Cardiac muscle cell (in vitro differentiated cells and primary cell): Measurements from ENCODE around the gene SLC35F3. TPM values are rescaled to one million over a fixed set of nuclear protein-coding genes. Genes with fewer than 3 reads are reported as not detected.

ENCODE experiments used
- DNase-seq, 2 donors: peaks; one replicate each; pipeline versions ENCODE4 v3.0.0 to v3.0.0-alpha.2; 2010 to 2017; ENCODE audit warnings: low read depth in 1 of 2, low spot score in 1 of 2
- H3K27ac ChIP-seq: fragments of 200-600 bp; sonication (generic); 2 replicates; pipeline ENCODE4 v1.5.1; 2016
- H3K27me3 ChIP-seq: fragments of 200-600 bp; sonication (generic); 2 replicates; pipeline ENCODE4 v1.6.0; 2016; ENCODE audit warnings: control low read depth
- H3K36me3 ChIP-seq: fragments of 200-600 bp; sonication (generic); 2 replicates; pipeline ENCODE4 v1.5.1; 2016; ENCODE audit warnings: control low read depth
- H3K4me1 ChIP-seq: fragments of 200-600 bp; sonication (generic); 2 replicates; pipeline ENCODE4 v1.8.1; 2017; ENCODE audit warnings: low read depth, mild to moderate bottlenecking, mixed run types
- H3K4me3 ChIP-seq: fragments of 200-600 bp; sonication (generic); 2 replicates; pipeline ENCODE4 v1.5.1; 2016; ENCODE audit warnings: mild to moderate bottlenecking
- H3K9me3 ChIP-seq: fragments of 200-600 bp; sonication (generic); 2 replicates; pipeline ENCODE4 v1.5.1; 2017; ENCODE audit warnings: low read depth, mild to moderate bottlenecking, control low read depth
- polyA plus RNA-seq: library from polyadenylated mRNA; unstranded; fragments of >200 nt; fragmentation: Nextera tagmentation; extraction: Ambion mirVana; gene quantifications from 2 replicates; pipeline ENCODE4 v1.2.1, GENCODE V29; 2016
- total RNA-seq: library from RNA; depleted of rRNA; stranded (reverse); fragments of >200 nt; gene quantifications from 2 replicates; pipeline ENCODE4 v1.2.3, GENCODE V29; 2016
- TF ChIP-seq, protein P1 (sequence below): IDR thresholded peaks from 2 replicates; pipeline ENCODE4 v1.5.1; 2012; ENCODE audit warnings: low read depth, mild to moderate bottlenecking, low read length

The SLC35F3 gene
- total and polyA plus RNA-seq, 2 experiments from 2014 or later: 0.98 to 2.0 TPM

DNA sequence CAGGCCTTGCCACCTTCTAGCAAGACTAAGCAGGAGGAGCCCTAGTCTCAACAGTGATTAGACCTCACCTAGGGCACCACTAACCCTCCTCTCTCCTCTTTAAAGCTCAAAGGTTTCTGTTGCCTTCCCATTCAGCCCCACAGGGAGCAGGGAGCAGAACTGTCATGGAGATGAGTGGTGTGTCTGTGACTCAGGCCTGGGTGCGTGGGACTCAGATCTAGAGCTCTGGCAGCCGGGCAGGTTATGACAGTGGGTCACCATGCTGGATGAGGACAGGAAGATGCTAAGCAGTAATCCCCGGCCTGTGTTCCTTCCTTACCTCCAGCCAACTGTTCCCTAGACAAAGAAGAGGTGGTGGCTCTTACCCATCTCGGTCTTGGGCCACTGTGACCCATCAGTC is 408.7 kb downstream of the SLC35F3 start:
- Histone ChIP-seq H3K27ac (no peak overlapping the region), H3K4me1 (no peaks in the 10 kb centered on the region), H3K4me3 (no peak overlapping the region), H3K36me3 (no peaks in the 10 kb centered on the region), H3K9me3 (no peaks in the 10 kb centered on the region), H3K27me3 (no peaks in the 10 kb centered on the region)
- DNase-seq: no peak
- TF ChIP-seq, protein P1, sequence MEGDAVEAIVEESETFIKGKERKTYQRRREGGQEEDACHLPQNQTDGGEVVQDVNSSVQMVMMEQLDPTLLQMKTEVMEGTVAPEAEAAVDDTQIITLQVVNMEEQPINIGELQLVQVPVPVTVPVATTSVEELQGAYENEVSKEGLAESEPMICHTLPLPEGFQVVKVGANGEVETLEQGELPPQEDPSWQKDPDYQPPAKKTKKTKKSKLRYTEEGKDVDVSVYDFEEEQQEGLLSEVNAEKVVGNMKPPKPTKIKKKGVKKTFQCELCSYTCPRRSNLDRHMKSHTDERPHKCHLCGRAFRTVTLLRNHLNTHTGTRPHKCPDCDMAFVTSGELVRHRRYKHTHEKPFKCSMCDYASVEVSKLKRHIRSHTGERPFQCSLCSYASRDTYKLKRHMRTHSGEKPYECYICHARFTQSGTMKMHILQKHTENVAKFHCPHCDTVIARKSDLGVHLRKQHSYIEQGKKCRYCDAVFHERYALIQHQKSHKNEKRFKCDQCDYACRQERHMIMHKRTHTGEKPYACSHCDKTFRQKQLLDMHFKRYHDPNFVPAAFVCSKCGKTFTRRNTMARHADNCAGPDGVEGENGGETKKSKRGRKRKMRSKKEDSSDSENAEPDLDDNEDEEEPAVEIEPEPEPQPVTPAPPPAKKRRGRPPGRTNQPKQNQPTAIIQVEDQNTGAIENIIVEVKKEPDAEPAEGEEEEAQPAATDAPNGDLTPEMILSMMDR: no peak

DNA sequence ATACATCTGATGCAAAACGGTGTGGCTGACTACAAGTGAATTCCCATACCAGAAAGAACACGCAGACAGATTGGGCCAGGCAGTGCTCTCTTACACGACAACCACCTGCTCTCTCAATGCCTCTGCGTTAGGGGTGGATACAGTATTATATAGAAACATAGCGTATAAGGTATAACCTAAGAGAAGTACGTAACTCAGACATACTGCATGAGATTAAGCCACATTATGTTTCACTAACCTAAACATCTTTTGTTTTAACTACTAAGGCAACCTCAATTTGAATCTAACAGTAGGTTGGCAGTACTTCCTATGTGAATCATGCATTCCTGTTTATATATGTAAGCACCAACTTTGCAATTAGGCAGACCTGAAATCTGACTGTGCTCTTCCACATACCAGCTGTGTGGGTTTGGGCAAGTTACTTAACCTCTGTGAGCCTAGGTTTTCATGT is 410.6 kb downstream of the SLC35F3 start:
- H3K27ac ChIP-seq: no peak overlapping the region
- H3K4me1 ChIP-seq: no peaks in the 10 kb centered on the region
- DNase-seq: peak in 1 of 2 donors; percentile 42
- H3K27me3 ChIP-seq: no peaks in the 10 kb centered on the region
- no peaks in the 10 kb centered on the region for H3K36me3 ChIP-seq
- H3K9me3 ChIP-seq: no peaks in the 10 kb centered on the region
- TF ChIP-seq, protein P1: no peak
- no peak overlapping the region for H3K4me3 ChIP-seq

DNA sequence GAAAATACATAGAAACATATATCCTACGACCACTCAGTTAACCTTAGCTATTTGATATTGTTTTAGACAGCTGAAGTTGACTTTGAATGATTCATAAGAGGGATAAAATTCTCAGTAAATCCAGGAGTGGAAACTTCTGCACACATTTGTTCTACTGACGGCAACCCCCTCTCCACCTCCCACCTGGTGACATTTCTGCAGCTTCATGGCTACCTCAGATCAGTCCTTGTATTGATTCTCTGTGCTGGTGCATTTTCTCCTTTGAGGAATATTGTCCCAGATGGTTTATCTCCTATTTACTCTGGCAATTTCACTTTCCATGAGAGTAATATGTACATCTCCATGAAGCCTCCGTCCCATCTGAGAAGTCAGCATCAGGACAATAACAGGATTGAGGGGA is 411.1 kb downstream of the SLC35F3 start:
- Histone ChIP-seq H3K9me3 (no peaks in the 10 kb centered on the region), H3K4me1 (no peaks in the 10 kb centered on the region), H3K27ac (no peak overlapping the region), H3K36me3 (no peaks in the 10 kb centered on the region), H3K4me3 (no peak overlapping the region), H3K27me3 (no peaks in the 10 kb centered on the region)
- TF ChIP-seq, protein P1: no peak
- no peak for DNase-seq

DNA sequence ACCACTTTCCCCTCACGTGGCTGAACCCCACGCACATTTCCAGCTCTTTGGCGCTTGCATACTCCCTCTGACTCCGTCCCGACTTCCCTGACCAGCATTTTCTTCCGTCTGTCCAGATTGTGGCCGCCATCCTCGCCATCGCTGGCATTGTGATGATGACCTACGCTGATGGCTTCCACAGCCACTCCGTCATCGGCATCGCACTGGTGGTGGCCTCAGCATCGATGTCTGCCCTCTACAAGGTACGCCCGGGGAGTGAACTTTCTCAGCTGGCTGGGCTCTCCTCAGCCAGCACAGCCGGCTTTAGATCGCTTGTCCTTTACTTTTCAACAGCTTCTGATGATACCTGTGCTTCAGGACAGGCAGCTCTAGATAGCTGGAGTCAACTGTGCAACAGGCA is 412.0 kb downstream of the SLC35F3 start:
- DNase-seq: no peak
- TF ChIP-seq, protein P1: no peak
- Histone ChIP-seq H3K4me1 (no peaks in the 10 kb centered on the region), H3K27ac (no peak overlapping the region), H3K36me3 (no peaks in the 10 kb centered on the region), H3K4me3 (no peak overlapping the region), H3K27me3 (no peaks in the 10 kb centered on the region), H3K9me3 (no peaks in the 10 kb centered on the region)

DNA sequence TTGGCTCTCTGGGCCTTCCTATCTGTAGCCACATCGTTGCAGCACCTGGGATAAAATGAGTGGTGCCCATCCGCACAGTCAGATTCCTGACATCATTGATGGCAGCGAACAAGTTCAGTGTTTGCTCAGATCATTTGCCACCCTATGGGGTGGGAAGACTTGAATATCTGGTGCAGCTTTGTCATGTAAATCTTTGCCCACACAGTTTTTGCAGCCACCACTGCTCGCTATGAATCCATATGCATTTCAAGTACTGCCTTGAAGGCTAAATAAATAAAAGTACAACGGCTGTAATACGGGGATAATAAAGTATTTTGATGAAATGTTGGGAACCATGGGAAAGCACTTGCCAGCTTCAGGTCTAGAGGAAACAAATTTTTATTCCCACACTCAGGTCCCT is 412.5 kb downstream of the SLC35F3 start:
- TF ChIP-seq, protein P1: no peak
- Histone ChIP-seq H3K4me1 (no peaks in the 10 kb centered on the region), H3K4me3 (no peak overlapping the region), H3K27ac (no peak overlapping the region), H3K9me3 (no peaks in the 10 kb centered on the region), H3K27me3 (no peaks in the 10 kb centered on the region), H3K36me3 (no peaks in the 10 kb centered on the region)
- DNase-seq: no peak

DNA sequence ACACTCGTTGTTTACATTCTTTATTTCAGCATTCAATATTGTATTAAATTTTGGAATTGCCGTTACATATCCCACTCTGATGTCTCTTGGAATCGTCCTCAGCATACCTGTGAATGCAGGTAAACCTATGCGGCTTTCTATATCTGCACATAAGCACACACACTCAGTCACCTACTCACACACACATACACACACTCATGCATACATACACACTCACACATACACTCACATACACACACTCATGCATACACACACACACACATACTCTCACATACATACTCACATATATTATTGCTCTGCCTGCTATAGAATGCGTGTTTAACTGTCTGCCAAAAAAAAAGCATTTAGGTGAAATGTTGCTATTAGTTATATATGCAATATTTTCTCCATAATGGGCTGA is 415.6 kb downstream of the SLC35F3 start:
- Histone ChIP-seq H3K27me3 (peaks cover 17% of the 10 kb centered on the region), H3K36me3 (no peaks in the 10 kb centered on the region), H3K27ac (no peak overlapping the region)

More for the DNA sequence above, 415.6 kb downstream of the SLC35F3 start:
- Histone ChIP-seq H3K4me1 (no peaks in the 10 kb centered on the region), H3K4me3 (no peak overlapping the region), H3K9me3 (no peaks in the 10 kb centered on the region)
- TF ChIP-seq, protein P1: no peak
- DNase-seq: no peak
